ENCODE results near the gene ALG3. TPM values are rescaled to one million over a fixed set of nuclear protein-coding genes. Genes with fewer than 3 reads are reported as not detected.
A peak's percentile ranks its signal among the peaks of the same experiment; 100 is the strongest.

Gene ALG3
- polyA plus RNA-seq, 6 donors from 2014 or later: 33.9 to 57.3 (median 39.1) TPM

GRCh38 chr3:184236636-184237035, 12.1 kb downstream of the ALG3 start:
- no peak for DNase-seq
- no peak for ATAC-seq (ENCODE audit: low read depth in 2 of 2)
- Mint-ChIP-seq H3K4me1 (no peaks in the 10 kb centered on the region), H3K36me3 (peaks cover 0 to 6% of the 10 kb centered on the region in 2 donors), H3K27me3 (peaks cover 24 to 38% (median 30%) of the 10 kb centered on the region in 3 donors), H3K9me3 (no peaks in the 10 kb centered on the region), H3K4me3 (no peak overlapping the region), H3K27ac (no peak overlapping the region)

- no peak overlapping the region for H3K4me3 Mint-ChIP-seq
- peaks cover 30 to 44% (median 37%) of the 10 kb centered on the region in 3 donors for H3K27me3 Mint-ChIP-seq
- peaks cover 5 to 6% (median 6%) of the 10 kb centered on the region in 3 donors for H3K4me1 Mint-ChIP-seq
- DNase-seq (no peak), ATAC-seq (ENCODE audit: low read depth in 2 of 2) (no peak)
- no peaks in the 10 kb centered on the region for H3K9me3 Mint-ChIP-seq
- no peak overlapping the region for H3K27ac Mint-ChIP-seq
- H3K36me3 Mint-ChIP-seq: peaks cover 0 to 11% of the 10 kb centered on the region in 2 donors
Observed at GRCh38 chr3:184236033-184236410, 12.7 kb downstream of the ALG3 start.

- ATAC-seq (ENCODE audit: low read depth in 2 of 2) (no peak), DNase-seq (no peak)
- Mint-ChIP-seq H3K4me1 (peaks cover 8 to 9% (median 8%) of the 10 kb centered on the region in 3 donors), H3K9me3 (no peaks in the 10 kb centered on the region), H3K36me3 (peaks cover 0 to 12% of the 10 kb centered on the region in 2 donors), H3K27me3 (peaks cover 32 to 47% (median 40%) of the 10 kb centered on the region in 3 donors), H3K27ac (no peak overlapping the region), H3K4me3 (no peak overlapping the region)
Observed at GRCh38 chr3:184235381-184236032, 13.3 kb downstream of the ALG3 start.

GRCh38 chr3:184234671-184235380, 13.9 kb downstream of the ALG3 start:
- H3K4me3 Mint-ChIP-seq: no peak overlapping the region
- H3K9me3 Mint-ChIP-seq: no peaks in the 10 kb centered on the region
- no peak for DNase-seq
- no peak overlapping the region for H3K27ac Mint-ChIP-seq
- peaks cover 8 to 9% (median 8%) of the 10 kb centered on the region in 3 donors for H3K4me1 Mint-ChIP-seq
- peaks cover 32 to 47% (median 40%) of the 10 kb centered on the region in 3 donors for H3K27me3 Mint-ChIP-seq
- ATAC-seq (ENCODE audit: low read depth in 2 of 2): no peak
- H3K36me3 Mint-ChIP-seq: peaks cover 0 to 12% of the 10 kb centered on the region in 2 donors

GRCh38 chr3:184234224-184234623, 14.5 kb downstream of the ALG3 start:
- Mint-ChIP-seq H3K27me3 (peaks cover 32 to 47% (median 40%) of the 10 kb centered on the region in 3 donors), H3K36me3 (peaks cover 0 to 12% of the 10 kb centered on the region in 2 donors), H3K27ac (no peak overlapping the region), H3K9me3 (no peaks in the 10 kb centered on the region), H3K4me1 (peaks cover 8 to 9% (median 8%) of the 10 kb centered on the region in 3 donors), H3K4me3 (no peak overlapping the region)
- DNase-seq (no peak), ATAC-seq (ENCODE audit: low read depth in 2 of 2) (no peak)

- peaks cover 36 to 56% (median 48%) of the 10 kb centered on the region in 3 donors for H3K27me3 Mint-ChIP-seq
- no peak overlapping the region for H3K4me3 Mint-ChIP-seq
- no peak overlapping the region for H3K27ac Mint-ChIP-seq
- peaks cover 0 to 12% of the 10 kb centered on the region in 2 donors for H3K36me3 Mint-ChIP-seq
- peaks cover 13 to 16% (median 14%) of the 10 kb centered on the region in 3 donors for H3K4me1 Mint-ChIP-seq
- ATAC-seq (ENCODE audit: low read depth in 2 of 2): no peak
- no peaks in the 10 kb centered on the region for H3K9me3 Mint-ChIP-seq
- DNase-seq: no peak
Observed at GRCh38 chr3:184233127-184233843, 15.5 kb downstream of the ALG3 start.

GRCh38 chr3:184231671-184232070, 17.1 kb downstream of the ALG3 start:
- peaks cover 45 to 62% (median 61%) of the 10 kb centered on the region in 3 donors for H3K27me3 Mint-ChIP-seq
- H3K27ac Mint-ChIP-seq: no peak overlapping the region
- H3K9me3 Mint-ChIP-seq: no peaks in the 10 kb centered on the region
- no peak for ATAC-seq (ENCODE audit: low read depth in 2 of 2)
- peak overlapping the region; percentile 70 to 93 (median 78) for H3K4me3 Mint-ChIP-seq
- H3K36me3 Mint-ChIP-seq: peaks cover 0 to 12% of the 10 kb centered on the region in 2 donors
- H3K4me1 Mint-ChIP-seq: peaks cover 14 to 19% (median 18%) of the 10 kb centered on the region in 3 donors
- DNase-seq: no peak

GRCh38 chr3:184230603-184231528, 17.9 kb downstream of the ALG3 start:
- Mint-ChIP-seq H3K27me3 (peaks cover 52 to 70% (median 68%) of the 10 kb centered on the region in 3 donors), H3K4me1 (peaks cover 14 to 19% (median 18%) of the 10 kb centered on the region in 3 donors), H3K36me3 (peaks cover 0 to 12% of the 10 kb centered on the region in 2 donors), H3K27ac (peak overlapping the region in 2 of 6 donors; percentile 15 to 70), H3K4me3 (peak overlapping the region; percentile 70 to 93 (median 83)), H3K9me3 (no peaks in the 10 kb centered on the region)
- no peak for DNase-seq
- no peak for ATAC-seq (ENCODE audit: low read depth in 2 of 2)

GRCh38 chr3:184230081-184230602, 18.6 kb downstream of the ALG3 start:
- Mint-ChIP-seq H3K4me1 (peaks cover 14 to 19% (median 18%) of the 10 kb centered on the region in 3 donors), H3K4me3 (peak overlapping the region in 6 of 8 donors; percentile 30 to 89 (median 80)), H3K9me3 (no peaks in the 10 kb centered on the region)

GRCh38 chr3:184229394-184230080, 19.2 kb downstream of the ALG3 start, which contains the start of gene VWA5B2:
Gene VWA5B2 (plus strand): TSS chr3:184229585. CDS start chr3:184230529, 944 bp downstream.
- Mint-ChIP-seq H3K27me3 (peaks cover 53 to 75% (median 74%) of the 10 kb centered on the region in 3 donors), H3K9me3 (no peaks in the 10 kb centered on the region), H3K4me1 (peaks cover 14 to 19% (median 18%) of the 10 kb centered on the region in 3 donors), H3K27ac (no peak within 1 kb of the TSS), H3K4me3 (peak within 1 kb of the TSS; percentile 30 to 90 (median 84)), H3K36me3 (peaks cover 0 to 12% of the 10 kb centered on the region in 2 donors)
- DNase-seq (peak; percentile 82), ATAC-seq (ENCODE audit: low read depth in 2 of 2) (peak; percentile 94 to 97)

More at GRCh38 chr3:184230081-184230602, 18.6 kb downstream of the ALG3 start:
- Mint-ChIP-seq H3K27ac (no peak overlapping the region), H3K27me3 (peaks cover 51 to 71% (median 70%) of the 10 kb centered on the region in 3 donors), H3K36me3 (peaks cover 0 to 12% of the 10 kb centered on the region in 2 donors)
- DNase-seq (no peak), ATAC-seq (ENCODE audit: low read depth in 2 of 2) (no peak)

GRCh38 chr3:184228376-184229137, 20.2 kb downstream of the ALG3 start:
- H3K27ac Mint-ChIP-seq: no peak overlapping the region
- H3K36me3 Mint-ChIP-seq: peaks cover 0 to 12% of the 10 kb centered on the region in 2 donors
- peaks cover 53 to 78% (median 67%) of the 10 kb centered on the region in 3 donors for H3K27me3 Mint-ChIP-seq
- DNase-seq: no peak
- no peak for ATAC-seq (ENCODE audit: low read depth in 2 of 2)
- no peaks in the 10 kb centered on the region for H3K9me3 Mint-ChIP-seq
- H3K4me3 Mint-ChIP-seq: peak overlapping the region; percentile 30 to 88 (median 79)
- H3K4me1 Mint-ChIP-seq: peaks cover 14 to 19% (median 18%) of the 10 kb centered on the region in 3 donors
